ENCODE results near the gene CACNG1.
"Not testable (repeated sequence)": the region's sequence is repeated elsewhere in the genome, so short reads cannot be mapped to it uniquely, and the experiment has no call there.

Gene CACNG1

DNA sequence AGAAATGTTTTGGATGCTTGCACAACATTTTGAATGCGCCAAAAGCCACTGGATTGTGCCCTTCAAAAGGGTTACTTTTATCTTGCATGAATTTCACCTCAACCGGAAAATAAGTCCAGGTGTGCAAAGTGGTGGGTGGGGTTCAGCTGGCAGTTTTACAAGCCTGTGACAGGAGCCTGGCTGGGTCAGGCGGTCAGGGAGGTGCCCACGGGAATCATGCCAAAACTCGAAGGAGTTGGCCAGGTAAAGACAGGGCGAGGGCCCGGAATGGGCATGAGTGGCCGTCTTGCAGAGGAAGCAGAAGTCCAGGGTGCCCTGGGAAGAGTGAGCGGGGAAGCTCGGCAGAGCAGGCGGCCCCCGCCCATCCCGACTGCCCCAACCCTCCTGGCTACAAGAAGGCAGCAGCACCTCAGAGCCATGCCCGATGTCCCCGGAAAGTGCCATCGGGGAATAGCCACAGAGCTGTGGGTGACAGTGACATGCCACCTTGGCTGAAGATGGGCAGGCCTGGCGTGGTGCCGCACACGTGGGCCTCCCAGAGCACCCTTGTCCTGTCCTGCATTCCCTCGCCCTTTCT lies 19.1 kb upstream of the CACNG1 start:
- DNase-seq (ENCODE audit: low read depth): no peak

- peak; percentile 5 for DNase-seq (ENCODE audit: low read depth)
Measured at GRCh38 chr17:67026341-67026740, 18.0 kb upstream of the CACNG1 start.

DNA sequence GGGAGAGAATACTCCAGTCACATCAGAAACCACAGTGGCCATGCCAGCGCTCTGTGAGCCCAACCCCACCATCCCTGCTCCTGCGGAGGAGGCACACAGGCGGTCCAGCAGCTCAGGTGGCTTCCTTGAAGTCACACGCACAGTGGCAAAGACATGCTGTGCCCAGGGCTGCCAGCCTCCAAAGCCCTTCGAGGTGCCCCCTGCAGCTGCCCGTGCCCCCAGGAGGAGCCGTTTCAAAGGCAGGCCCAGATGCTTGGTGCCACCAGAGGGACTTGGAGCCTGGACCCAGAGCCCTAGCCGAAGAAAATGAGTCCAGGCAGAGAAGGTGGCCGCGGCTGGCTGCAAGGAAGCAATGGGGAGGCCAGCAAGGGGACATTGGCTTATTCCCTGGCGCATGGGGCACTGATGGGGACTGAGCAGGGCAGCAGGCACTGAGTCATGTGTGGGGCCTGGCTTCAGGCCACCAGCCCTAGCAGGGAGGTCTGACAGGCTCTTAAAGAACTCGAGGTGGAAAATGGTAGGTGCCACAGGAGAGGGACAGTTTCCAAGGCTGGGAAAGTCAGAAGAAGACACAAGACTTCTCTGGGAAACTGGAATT lies 17.2 kb upstream of the CACNG1 start:
- DNase-seq (ENCODE audit: low read depth): peak; percentile 25

DNA sequence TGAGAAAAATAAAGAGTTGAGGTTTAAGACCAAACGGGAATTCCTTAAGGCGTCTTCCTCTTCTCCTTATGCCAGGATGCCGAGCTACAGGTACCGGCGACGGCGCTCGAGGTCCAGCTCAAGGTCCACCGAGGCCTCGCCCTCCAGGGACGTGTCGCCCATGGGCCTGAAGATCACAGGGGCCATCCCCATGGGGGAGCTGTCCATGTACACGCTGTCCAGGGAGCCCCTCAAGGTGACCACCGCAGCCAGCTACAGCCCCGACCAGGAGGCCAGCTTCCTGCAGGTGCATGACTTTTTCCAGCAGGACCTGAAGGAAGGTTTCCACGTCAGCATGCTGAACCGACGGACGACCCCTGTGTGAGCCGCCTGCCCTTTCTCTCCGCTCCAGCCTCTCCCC lies 13.7 kb upstream of the CACNG1 start:
- no peak for DNase-seq (ENCODE audit: low read depth)

GRCh38 chr17:67032382-67032781 lies 12.0 kb upstream of the CACNG1 start:
- DNase-seq (ENCODE audit: low read depth): no peak

DNA sequence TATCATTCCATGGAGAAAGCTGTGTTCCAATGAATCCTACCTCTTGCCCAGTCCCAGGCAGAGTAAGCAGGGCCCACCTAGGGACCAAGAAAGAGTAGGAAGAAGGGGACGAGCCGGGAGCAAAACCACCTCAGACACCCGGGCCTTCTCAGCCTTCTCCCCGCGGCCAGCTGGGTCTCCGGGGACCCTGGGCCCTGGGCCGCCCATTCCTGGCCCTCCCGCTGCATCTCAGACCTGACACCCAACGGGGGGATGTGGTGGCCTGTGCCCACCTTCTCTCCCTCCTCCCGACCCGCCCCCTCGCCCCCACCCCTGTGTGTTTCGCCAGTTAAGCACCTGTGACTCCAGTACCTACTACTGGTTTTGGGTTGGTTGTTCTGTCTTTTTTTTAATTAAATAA lies 11.4 kb upstream of the CACNG1 start:
- DNase-seq (ENCODE audit: low read depth): no peak

DNA sequence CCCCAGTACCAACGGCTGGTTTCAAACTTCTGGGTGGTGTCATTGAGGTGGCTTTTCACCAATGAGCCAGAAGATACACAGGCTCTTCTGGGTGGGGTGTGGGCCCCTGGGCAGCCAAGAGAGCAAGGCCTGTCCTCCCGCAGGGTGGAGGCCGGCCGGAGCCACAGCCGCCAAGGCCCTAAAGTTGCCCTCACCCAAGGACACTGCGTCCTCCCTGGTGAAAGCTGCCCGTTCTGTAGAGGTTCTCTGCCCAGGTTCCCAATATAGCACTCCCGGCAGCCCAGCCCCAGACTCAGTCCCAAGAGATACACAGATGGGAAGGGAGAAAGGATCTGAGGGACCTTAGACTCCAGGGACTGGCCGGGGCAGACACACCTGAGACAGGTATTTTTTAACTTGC lies 10.7 kb upstream of the CACNG1 start:
- no peak for DNase-seq (ENCODE audit: low read depth)

DNA sequence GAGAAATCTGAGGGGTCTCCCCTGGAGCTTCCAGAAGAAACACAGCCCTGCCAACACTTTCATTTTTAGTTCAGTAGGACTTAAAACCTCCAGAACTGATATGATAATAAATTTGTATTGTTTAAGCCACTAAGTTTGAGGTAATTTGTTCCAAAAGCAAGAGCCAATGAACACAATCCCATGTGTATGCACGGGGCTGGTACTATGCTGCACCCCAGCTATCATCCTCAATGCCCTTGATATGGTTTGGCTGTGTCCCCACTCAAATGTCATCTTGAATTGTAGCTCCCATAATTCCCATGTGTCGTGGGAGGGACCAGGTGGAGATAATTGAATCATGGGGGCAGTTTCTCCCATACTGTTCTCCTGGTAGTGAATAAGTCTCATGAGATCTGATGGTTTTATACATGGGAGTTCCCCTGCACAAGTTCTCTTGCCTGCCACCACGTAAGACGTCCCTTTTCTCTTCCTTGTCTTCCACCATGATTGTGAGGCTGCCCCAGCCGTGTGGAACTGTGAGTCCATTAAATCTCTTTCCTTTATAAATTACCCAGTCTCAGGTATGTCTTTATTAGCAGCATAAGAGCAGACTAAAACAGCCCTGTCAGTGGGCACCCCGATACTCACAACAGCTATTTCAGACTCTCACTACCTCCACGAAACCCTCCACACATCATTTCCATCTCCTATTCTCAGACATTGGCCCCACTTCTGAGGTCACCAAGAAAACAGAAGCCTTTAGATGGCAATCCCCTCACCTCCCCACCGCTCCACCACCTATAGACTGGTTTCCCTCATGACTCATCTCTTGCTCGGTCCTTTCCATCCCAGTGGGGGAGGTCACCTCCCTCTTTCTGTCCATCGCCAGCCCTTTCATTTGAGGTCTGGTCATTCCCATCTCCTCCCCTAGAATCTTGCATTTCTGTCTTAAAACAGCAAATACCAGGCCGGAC lies 8.9 kb upstream of the CACNG1 start:
- no peak for DNase-seq (ENCODE audit: low read depth)

DNA sequence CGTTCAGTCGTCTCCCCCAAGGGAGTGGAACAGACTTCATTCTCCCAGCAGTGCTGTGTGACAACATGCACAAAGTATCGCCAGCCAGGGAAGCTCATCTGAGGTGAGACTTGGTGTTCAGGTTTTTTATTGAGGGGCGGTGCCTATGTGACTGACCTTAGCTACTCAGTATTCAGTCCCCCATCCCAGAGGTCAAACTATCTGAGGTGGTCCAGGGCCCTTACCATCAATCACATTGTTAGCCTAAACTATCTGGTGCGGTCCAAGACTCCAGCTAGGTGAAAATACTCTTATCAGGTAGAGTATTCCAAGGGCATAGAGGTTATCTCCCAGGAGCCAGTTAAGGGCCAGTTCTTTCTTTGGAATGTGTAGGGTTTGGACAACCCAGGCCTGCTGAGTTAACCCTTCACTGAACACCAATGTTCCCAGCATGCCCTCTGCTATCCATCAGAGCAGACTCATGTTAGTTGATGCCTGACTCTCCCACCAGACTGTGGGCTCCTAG lies 5.4 kb upstream of the CACNG1 start:
- no peak for DNase-seq (ENCODE audit: low read depth)

- no peak for DNase-seq (ENCODE audit: low read depth)
Measured at GRCh38 chr17:67040652-67041051, 3.7 kb upstream of the CACNG1 start.

DNA sequence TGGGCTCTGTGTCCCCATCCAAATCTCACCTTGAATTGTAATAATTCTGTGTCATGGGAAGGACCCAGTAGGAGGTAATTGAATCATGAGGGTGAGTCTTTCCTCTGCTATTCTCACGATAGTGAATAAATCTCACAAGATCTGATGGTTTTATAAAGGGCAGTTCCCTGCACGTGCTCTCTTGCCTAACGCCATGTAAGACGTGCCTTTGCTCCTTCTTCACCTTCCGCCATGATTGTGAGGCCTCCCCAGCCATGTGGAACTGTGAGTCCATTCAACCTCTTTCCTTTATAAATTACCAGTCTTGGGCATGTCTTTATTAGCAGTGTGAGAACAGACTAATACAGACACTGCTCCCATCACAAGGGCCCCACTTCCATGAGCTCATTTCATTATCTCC lies 3.2 kb upstream of the CACNG1 start:
- DNase-seq (ENCODE audit: low read depth): not testable (repeated sequence)

DNA sequence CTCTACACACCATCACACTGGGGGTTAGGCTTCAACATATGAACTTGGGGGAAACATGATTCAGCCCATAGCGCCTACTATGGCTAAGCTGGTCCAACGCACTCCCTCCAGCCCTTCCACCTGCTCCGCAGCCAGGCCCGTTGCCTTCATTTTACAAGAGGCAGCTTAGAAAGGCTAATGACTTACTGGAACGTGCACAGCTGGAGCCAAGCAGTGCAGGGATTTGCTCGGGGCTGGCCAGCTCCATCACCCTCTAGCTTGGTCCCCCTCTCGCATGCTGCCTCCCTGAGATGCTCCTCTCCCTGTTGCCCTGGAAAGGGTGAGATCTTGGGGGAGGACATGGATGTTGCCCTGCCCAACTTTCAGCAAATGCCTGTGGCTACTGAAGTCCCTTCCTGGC lies 2.8 kb upstream of the CACNG1 start:
- DNase-seq (ENCODE audit: low read depth): no peak

DNA sequence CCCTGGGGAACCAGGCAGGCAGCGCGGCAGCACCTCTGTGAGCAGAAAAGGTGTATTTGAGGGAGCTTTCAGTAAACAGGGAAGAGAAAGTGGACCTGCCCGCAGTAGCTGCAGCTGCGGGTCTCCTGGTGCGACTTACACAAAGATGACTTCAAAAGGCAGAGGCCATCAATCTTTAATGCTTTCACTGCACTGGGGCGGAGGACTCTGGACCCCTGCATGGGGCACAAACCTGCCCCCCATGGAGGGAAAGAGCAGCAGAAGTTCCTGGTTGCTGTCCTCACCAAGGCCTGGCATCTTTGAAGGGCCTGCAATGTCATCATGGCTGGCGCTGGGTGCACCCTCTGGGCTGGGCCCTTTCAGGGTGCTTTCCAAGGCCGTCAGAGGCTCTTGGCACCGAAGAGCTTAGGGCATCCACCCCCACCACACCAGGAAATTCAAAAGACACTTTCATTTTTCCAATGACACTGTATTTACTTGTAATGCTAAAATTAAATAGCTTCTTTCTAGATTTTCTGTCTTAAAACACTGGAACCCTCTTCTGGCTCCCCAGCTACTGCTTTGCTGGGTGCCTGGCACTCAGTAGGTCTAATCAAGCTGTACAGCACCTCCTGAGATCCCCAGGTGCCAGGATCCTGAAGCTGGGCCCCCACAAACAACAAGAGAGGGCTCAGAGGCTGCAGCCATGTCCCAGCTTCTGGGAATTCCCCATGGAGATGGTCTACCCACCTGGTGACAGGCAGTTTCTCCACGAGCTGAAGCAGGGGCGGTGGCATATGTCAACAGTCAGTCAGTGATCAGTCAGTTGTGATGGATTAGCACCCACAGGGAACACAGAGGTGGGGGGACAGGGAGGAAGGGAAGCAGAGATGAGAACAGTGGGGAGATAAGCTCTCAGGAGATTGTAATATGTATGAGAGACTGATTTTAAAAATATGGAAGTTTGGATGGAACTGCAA lies 2.1 kb upstream of the CACNG1 start:
- no peak for DNase-seq (ENCODE audit: low read depth)

DNA sequence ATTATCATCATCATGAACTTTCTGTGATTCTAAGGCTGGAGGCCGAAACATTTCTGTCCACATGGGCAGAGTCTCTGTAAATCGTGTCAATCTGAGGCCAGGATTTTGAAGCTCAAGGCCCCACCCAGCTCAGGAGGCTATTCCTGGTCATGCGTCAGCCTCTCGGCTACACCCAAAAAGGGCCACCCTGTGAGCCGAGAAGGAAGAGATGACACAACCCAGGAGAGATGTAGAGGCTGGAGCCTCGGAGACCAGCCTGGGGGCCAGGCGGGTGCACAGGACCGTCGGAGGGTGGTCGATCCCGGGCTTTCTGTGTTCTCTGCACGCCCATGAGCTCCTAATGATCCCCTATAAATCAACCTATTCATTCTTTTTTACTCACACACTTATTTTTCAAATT lies 1.1 kb upstream of the CACNG1 start:
- DNase-seq (ENCODE audit: low read depth): no peak

GRCh38 chr17:67044940-67045339 lies 586 bp downstream of the CACNG1 start:
- DNase-seq (ENCODE audit: low read depth): no peak

- no peak for DNase-seq (ENCODE audit: low read depth)
Measured at GRCh38 chr17:67046398-67046797, 2.0 kb downstream of the CACNG1 start.

- no peak for DNase-seq (ENCODE audit: low read depth)
Measured at GRCh38 chr17:67047382-67047781, 3.0 kb downstream of the CACNG1 start.

DNA sequence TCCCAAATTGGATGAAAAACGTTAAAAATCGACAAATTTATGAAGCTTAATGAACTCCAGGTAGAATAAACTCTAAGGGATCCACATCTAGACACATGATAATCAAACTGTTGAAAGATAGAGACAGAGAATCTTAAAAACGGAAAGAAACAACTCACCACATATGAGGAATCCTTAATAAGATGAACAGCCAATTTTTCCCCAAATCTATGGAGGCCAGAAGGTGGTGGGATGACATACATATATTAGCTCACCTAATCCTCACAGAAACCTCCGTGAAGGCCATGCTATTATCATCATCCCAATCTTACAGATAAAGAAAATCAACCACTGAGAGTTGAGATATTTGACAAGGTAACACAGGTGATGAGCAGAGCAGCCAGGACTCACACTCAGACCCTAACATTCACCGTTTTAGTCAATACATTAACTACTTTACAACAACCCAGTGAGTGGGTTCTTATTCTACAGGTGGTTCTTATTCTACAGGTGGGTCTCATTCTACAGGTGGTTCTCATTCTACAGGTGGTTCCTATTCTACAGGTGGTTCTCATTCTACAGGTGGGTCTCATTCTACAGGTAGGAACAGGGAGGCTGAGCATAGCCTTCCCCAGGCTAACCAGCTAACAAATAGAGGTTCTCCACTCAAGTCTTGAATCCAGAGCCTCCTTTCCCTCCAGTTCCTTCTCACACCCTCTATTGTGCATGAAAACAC lies 4.8 kb downstream of the CACNG1 start:
- no peak for DNase-seq (ENCODE audit: low read depth)

DNA sequence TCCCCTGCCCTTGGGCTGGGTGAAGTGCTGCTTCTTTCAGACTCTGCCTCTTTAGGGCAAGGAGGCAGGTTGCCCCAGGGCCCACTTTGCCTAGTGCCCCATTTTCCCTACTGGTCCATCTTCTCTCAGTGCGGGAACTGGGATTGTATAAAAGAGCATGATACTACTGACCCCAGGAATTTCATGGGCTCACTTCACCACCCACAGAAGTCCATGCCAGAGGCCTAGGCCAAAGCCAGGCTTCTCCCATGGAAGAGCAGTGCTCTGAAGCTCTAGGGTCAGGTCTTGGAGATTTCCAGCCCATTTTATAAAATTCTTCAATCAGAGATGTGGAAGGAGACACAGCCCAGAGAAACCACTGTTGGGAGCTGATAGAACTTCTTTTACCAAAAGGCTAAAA lies 5.7 kb downstream of the CACNG1 start:
- no peak for DNase-seq (ENCODE audit: low read depth)

- no peak for DNase-seq (ENCODE audit: low read depth)
Measured at GRCh38 chr17:67050471-67051154, 6.3 kb downstream of the CACNG1 start.

GRCh38 chr17:67051155-67051538 lies 6.8 kb downstream of the CACNG1 start:
- no peak for DNase-seq (ENCODE audit: low read depth)
